Measurements from ENCODE around the gene TMBIM1. TPM values are rescaled to one million over a fixed set of nuclear protein-coding genes. Genes with fewer than 3 reads are reported as not detected.

Gene TMBIM1
- total and polyA plus RNA-seq, 5 donors: 64.3 to 158 (median 106) TPM

DNA sequence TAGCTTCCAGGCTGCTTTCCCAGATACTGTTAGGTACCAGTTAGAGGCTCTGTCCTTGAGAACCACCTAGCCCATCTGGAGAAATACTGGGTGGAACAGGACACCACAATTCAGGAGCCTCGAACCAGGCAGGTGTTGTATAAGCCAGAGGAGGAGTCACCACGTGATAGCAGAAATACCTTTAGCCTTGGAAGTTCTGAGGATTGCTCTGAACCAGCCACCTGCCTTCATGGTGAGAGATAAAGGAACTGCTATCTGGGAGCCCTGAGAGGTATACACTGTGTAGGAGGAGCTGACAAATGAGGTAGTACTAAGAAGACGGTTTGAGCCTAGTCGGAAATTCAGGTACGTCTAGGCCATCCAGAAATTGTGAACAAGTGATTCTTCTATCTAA, 39.1 kb downstream of the TMBIM1 start:
- ATAC-seq (no peak), DNase-seq (no peak)
- H3K4me1 ChIP-seq (ENCODE audit: control insufficient read depth, insufficient read depth, low read length): no peaks in the 10 kb centered on the region
- H3K9me3 ChIP-seq (ENCODE audit: control insufficient read depth, low read length): no peaks in the 10 kb centered on the region
- WGBS: 74% methylated on average over 5 of the region's 5 CpGs
- H3K27me3 ChIP-seq (ENCODE audit: control insufficient read depth, insufficient read depth): no peaks in the 10 kb centered on the region
- intact Hi-C loops (cut with DNase I): no loop called here
- no peak overlapping the region for H3K27ac ChIP-seq (ENCODE audit: low read length)
- H3K4me3 ChIP-seq (ENCODE audit: low read length): no peak overlapping the region

DNA sequence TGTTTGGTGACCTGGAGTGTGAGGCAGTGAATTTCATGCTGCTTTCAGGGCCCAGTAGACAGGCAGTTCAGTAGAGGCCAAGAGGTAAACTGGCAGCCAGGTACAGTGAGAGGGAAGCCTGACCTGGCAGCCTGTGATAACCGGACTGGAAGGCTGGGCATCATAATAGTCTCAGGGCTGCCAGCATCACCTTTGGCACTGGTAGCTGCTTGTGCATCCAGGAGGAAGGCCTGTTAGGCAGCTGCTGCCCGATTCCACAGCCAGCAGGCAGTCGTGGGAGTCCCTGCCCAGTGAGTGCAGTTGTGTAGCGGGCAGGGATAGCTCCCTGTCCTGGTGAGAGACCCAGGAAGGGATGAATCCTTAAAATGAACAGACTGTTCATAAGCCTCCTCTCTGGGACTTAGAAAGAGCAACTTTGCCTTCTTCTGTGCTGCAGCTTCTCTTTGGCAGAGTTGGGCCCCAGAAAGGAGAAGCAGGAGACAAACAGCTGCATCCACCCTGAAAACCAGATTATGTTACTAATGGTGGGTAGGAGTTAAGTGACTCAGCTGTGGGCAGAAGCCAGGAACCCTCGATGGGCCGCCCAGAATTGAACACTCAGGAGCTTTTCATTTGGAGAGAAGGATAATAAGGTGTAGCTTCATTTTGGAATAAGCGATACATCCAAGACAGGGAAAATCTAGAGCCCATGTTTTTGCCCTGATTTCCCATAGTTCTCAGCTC, 39.6 kb downstream of the TMBIM1 start:
- no peaks in the 10 kb centered on the region for H3K9me3 ChIP-seq (ENCODE audit: control insufficient read depth, low read length)
- H3K4me3 ChIP-seq (ENCODE audit: low read length): no peak overlapping the region
- intact Hi-C loops (cut with DNase I): no loop called here
- no peaks in the 10 kb centered on the region for H3K4me1 ChIP-seq (ENCODE audit: control insufficient read depth, insufficient read depth, low read length)
- 71% methylated on average over 7 of the region's 7 CpGs for WGBS
- DNase-seq (no peak), ATAC-seq (no peak)
- H3K27me3 ChIP-seq (ENCODE audit: control insufficient read depth, insufficient read depth): no peaks in the 10 kb centered on the region
- no peak overlapping the region for H3K27ac ChIP-seq (ENCODE audit: low read length)

DNA sequence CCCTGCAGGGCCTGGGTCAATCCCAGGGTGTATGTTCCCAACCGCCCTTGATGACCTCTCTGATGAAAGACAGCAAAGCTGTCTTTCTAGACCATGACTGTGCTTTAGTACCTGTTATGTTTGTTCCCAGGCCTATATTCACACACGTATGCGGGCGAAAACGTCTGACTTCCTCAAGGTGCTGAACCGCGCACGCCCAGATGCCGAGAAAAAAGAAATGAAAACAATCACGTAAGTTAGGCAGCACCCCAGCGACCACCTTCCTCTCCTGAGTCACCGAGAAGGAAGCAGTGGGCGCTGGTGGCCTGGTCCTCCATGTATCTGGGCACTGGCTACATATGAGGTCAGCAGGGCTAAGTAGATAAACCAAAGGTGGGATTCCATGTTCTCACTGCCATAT, 42.6 kb downstream of the TMBIM1 start:
- DNase-seq (no peak), ATAC-seq (no peak)
- no peaks in the 10 kb centered on the region for H3K27me3 ChIP-seq (ENCODE audit: control insufficient read depth, insufficient read depth)
- no peak overlapping the region for H3K27ac ChIP-seq (ENCODE audit: low read length)
- no peaks in the 10 kb centered on the region for H3K9me3 ChIP-seq (ENCODE audit: control insufficient read depth, low read length)
- intact Hi-C loops (cut with DNase I): no loop called here
- H3K4me1 ChIP-seq (ENCODE audit: control insufficient read depth, insufficient read depth, low read length): no peaks in the 10 kb centered on the region
- WGBS: 92% methylated on average over 13 of the region's 13 CpGs
- no peak overlapping the region for H3K4me3 ChIP-seq (ENCODE audit: low read length)

DNA sequence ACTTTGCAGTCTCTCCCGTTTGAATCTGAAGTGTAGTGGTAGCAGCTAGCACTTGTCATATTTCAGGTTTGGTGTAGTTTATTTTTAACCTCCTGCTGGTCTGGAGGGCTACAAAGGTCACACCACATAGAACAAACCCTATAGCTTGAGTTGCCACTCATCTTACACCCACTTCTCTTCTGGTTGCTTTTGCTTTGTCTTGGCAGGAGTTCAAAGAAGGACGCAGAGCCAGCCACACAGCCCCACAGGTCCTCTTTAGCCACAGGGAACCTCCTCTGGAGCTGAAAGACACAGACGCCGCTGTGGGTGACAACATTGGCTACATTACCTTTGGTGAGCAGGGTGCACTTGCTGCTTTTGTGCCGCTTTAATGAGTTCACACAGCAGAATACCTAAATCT, 47.1 kb downstream of the TMBIM1 start:
- Histone ChIP-seq H3K27ac (ENCODE audit: low read length) (peak overlapping the region; percentile 25), H3K9me3 (ENCODE audit: control insufficient read depth, low read length) (no peaks in the 10 kb centered on the region), H3K4me1 (ENCODE audit: control insufficient read depth, insufficient read depth, low read length) (no peaks in the 10 kb centered on the region), H3K27me3 (ENCODE audit: control insufficient read depth, insufficient read depth) (no peaks in the 10 kb centered on the region), H3K4me3 (ENCODE audit: low read length) (no peak overlapping the region)
- intact Hi-C loops (cut with DNase I): no loop called here
- WGBS: 60% methylated on average over 5 of the region's 5 CpGs
- ATAC-seq (peak; percentile 42 to 67), DNase-seq (no peak)

DNA sequence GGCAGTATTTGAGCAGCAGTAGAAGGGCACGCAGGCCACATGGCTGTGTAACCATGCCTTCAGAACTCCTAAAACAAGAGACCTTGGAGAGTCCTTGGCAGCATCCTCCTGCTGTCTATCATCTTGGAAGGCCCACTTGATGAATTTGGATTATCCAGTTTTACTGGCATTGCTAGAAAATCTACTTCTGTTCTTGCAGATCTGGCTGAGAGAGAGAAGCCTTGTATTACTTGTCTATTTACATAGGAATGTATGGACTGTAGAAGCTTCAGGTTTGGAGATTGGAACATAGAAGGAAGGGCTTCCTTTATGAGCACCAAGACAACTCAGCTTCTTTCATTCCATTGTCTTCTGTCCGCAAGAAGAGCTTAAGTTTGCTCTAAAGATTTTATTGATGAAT, 47.6 kb downstream of the TMBIM1 start:
- no peaks in the 10 kb centered on the region for H3K4me1 ChIP-seq (ENCODE audit: control insufficient read depth, insufficient read depth, low read length)
- ATAC-seq (no peak), DNase-seq (no peak)
- no peaks in the 10 kb centered on the region for H3K9me3 ChIP-seq (ENCODE audit: control insufficient read depth, low read length)
- 82% methylated on average over 2 of the region's 2 CpGs for WGBS
- intact Hi-C loops (cut with DNase I): no loop called here
- H3K27ac ChIP-seq (ENCODE audit: low read length): no peak overlapping the region
- H3K4me3 ChIP-seq (ENCODE audit: low read length): no peak overlapping the region
- H3K27me3 ChIP-seq (ENCODE audit: control insufficient read depth, insufficient read depth): no peaks in the 10 kb centered on the region

DNA sequence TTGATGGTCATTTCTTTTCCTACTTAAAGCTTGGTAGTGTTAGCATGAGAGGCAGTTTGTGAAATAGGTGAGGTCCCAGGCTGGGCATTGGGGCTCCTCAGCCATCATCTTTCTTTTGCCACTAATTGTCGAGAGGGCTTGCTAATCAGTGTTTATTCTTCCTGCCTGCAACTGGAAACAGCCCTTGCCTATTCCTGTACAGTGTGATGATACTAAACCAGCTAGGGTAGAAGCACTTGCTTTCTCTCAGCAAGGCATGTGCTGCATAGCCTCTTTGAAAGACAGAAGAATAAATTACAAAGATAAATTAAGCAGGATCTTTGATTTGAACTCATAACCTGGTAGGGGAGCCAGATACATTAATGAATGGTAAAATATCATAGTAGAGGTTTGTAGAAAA, 48.1 kb downstream of the TMBIM1 start:
- no peak overlapping the region for H3K4me3 ChIP-seq (ENCODE audit: low read length)
- ATAC-seq: no peak
- H3K9me3 ChIP-seq (ENCODE audit: control insufficient read depth, low read length): no peaks in the 10 kb centered on the region
- H3K27me3 ChIP-seq (ENCODE audit: control insufficient read depth, insufficient read depth): no peaks in the 10 kb centered on the region
- no peak for DNase-seq
- intact Hi-C loops (cut with DNase I): no loop called here
- H3K4me1 ChIP-seq (ENCODE audit: control insufficient read depth, insufficient read depth, low read length): no peaks in the 10 kb centered on the region
- 42% methylated on average over 1 of the region's 1 CpG for WGBS
- H3K27ac ChIP-seq (ENCODE audit: low read length): peak overlapping the region; percentile 41

DNA sequence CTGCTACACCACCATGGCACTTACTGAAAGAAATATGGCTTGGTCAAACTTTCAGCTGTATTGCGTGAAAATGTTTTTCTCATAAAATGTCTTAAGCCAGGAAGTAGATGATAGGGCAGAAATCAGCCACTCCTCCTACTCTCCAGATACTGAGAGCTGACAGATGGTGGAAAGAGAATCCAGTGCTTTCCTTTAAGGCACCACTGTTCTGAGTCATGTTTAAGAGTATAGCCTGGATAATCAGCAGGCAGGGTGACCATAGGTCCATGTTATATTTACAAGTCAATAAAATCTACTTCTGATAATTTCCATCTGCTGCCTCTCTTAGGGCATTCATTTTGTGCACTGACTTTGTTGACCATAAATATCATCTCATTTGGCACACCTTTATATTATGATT, 53.4 kb downstream of the TMBIM1 start:
- H3K27me3 ChIP-seq (ENCODE audit: control insufficient read depth, insufficient read depth): no peaks in the 10 kb centered on the region
- no peak for DNase-seq
- H3K27ac ChIP-seq (ENCODE audit: low read length): no peak overlapping the region
- no peaks in the 10 kb centered on the region for H3K4me1 ChIP-seq (ENCODE audit: control insufficient read depth, insufficient read depth, low read length)
- intact Hi-C loops (cut with DNase I): no loop called here
- 89% methylated on average over 1 of the region's 1 CpG for WGBS
- no peak overlapping the region for H3K4me3 ChIP-seq (ENCODE audit: low read length)
- ATAC-seq: no peak
- H3K9me3 ChIP-seq (ENCODE audit: control insufficient read depth, low read length): no peaks in the 10 kb centered on the region

DNA sequence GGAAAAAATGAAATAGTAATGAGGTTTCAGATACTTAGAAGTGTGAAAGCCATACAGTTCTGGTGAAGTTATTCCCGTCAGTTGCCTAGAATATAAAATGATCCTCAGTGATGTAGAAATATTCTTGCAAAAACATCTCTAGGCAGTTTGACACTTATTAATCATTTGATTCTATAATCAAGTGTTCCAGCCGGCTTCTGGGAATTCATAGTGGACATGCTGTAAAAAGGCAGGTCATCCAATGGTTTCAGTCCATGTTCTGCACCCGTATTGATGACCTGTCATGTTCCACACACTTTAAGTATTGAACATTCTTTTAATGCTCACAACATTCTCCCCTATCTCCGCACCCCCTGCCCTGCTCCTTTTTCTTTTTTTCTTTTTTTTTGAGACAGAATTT, 55.5 kb downstream of the TMBIM1 start:
- Histone ChIP-seq H3K4me1 (ENCODE audit: control insufficient read depth, insufficient read depth, low read length) (no peaks in the 10 kb centered on the region), H3K4me3 (ENCODE audit: low read length) (no peak overlapping the region), H3K27me3 (ENCODE audit: control insufficient read depth, insufficient read depth) (no peaks in the 10 kb centered on the region), H3K27ac (ENCODE audit: low read length) (no peak overlapping the region), H3K9me3 (ENCODE audit: control insufficient read depth, low read length) (no peaks in the 10 kb centered on the region)
- intact Hi-C loops (cut with DNase I): no loop called here
- DNase-seq: no peak
- 92% methylated on average over 4 of the region's 4 CpGs for WGBS
- ATAC-seq: no peak

DNA sequence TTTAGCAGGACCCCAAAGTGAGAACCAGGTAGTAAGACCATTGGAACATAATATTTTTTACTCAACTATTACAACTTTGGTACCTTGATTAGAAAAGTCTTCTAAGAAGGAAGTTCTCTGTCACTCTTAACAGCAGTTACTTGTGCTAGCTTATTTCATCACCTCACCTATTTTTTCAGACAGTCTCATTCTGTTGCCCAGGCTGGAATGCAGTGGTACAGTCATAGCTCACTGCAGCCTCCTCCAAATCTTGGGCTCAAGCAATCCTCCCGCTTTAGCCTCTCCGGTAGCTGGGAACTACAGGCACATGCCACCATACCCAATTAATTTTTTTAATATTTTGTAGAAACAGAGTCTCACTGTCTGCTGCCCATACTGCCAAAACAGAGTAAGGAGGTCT, 57.3 kb downstream of the TMBIM1 start:
- Histone ChIP-seq H3K4me1 (ENCODE audit: control insufficient read depth, insufficient read depth, low read length) (peaks cover 4% of the 10 kb centered on the region), H3K9me3 (ENCODE audit: control insufficient read depth, low read length) (no peaks in the 10 kb centered on the region), H3K27me3 (ENCODE audit: control insufficient read depth, insufficient read depth) (no peaks in the 10 kb centered on the region), H3K27ac (ENCODE audit: low read length) (no peak overlapping the region), H3K4me3 (ENCODE audit: low read length) (no peak overlapping the region)
- ATAC-seq (no peak), DNase-seq (no peak)
- 97% methylated on average over 2 of the region's 2 CpGs for WGBS
- intact Hi-C loops (cut with DNase I): no loop called here

DNA sequence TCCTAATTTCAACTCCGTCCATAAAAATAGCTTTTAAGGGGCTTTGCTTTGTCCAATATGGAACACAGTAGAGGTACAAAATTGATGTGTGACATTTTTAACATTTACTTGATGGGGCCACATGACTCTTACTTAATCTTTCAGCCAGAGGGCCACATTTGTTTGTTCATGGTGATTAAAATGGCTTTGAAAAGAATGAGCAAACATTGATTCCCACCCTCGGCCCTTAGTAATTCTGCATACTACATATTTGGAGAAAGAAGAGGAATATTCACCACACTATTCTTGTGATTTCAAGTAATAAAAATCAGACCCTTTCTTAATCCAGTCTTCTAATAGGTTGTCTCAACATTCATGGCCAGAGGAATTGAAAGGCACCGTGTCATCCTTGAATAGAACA, 57.8 kb downstream of the TMBIM1 start:
- WGBS: 59% methylated on average over 3 of the region's 3 CpGs
- Histone ChIP-seq H3K4me3 (ENCODE audit: low read length) (no peak overlapping the region), H3K4me1 (ENCODE audit: control insufficient read depth, insufficient read depth, low read length) (peaks cover 4% of the 10 kb centered on the region), H3K27me3 (ENCODE audit: control insufficient read depth, insufficient read depth) (no peaks in the 10 kb centered on the region), H3K9me3 (ENCODE audit: control insufficient read depth, low read length) (no peaks in the 10 kb centered on the region), H3K27ac (ENCODE audit: low read length) (no peak overlapping the region)
- ATAC-seq (no peak), DNase-seq (no peak)
- intact Hi-C loops (cut with DNase I): no loop called here

DNA sequence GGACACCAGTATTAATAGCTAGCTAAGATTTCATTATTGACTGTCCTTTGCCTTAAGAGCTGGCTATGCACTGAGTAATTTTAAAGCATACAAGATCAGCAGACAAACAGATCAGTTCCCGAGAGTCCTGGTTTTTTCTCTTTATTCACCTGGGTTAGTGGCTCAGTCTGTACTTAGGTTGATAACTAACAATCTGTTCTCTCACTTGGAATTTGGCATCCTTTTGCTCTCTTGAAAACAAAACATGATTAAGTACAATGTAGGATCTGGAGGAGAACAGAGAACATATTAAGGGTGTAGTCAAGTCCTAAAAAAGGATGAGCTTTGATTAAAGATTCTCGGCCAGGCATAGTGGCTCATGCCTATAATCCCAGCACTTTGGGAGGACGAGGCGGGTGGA, 58.8 kb downstream of the TMBIM1 start:
- intact Hi-C loops (cut with DNase I): no loop called here
- Histone ChIP-seq H3K27ac (ENCODE audit: low read length) (no peak overlapping the region), H3K27me3 (ENCODE audit: control insufficient read depth, insufficient read depth) (no peaks in the 10 kb centered on the region), H3K9me3 (ENCODE audit: control insufficient read depth, low read length) (no peaks in the 10 kb centered on the region), H3K4me3 (ENCODE audit: low read length) (no peak overlapping the region), H3K4me1 (ENCODE audit: control insufficient read depth, insufficient read depth, low read length) (peaks cover 6% of the 10 kb centered on the region)
- WGBS: 92% methylated on average over 4 of the region's 4 CpGs
- ATAC-seq (no peak), DNase-seq (no peak)

DNA sequence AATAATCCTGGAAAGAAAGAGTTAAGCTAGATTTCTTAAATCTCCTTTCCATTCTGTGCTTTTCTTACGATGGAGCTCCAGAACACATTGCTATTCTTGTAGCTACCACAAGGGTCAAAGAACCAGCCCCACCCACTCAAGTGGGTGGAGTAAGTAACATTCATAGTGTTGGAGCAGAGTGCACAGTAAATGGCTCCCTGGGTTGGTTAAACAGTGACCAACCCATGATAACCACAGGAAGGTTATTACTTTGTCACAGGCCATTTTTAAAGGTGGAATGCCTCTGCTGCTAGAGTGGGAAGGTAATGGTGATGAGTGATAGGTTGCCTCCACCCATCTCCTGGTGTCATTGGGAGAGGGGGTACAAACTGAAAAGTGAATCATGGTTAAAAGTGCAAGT, 61.4 kb downstream of the TMBIM1 start:
- no peak overlapping the region for H3K27ac ChIP-seq (ENCODE audit: low read length)
- 2% methylated on average over 1 of the region's 1 CpG for WGBS
- peak; percentile 50 to 66 for ATAC-seq

More for the DNA sequence above, 61.4 kb downstream of the TMBIM1 start:
- no peaks in the 10 kb centered on the region for H3K9me3 ChIP-seq (ENCODE audit: control insufficient read depth, low read length)
- H3K4me3 ChIP-seq (ENCODE audit: low read length): no peak overlapping the region
- H3K4me1 ChIP-seq (ENCODE audit: control insufficient read depth, insufficient read depth, low read length): peaks cover 8% of the 10 kb centered on the region
- no peak for DNase-seq
- no peaks in the 10 kb centered on the region for H3K27me3 ChIP-seq (ENCODE audit: control insufficient read depth, insufficient read depth)
- intact Hi-C loops (cut with DNase I): no loop called here

Measured in right cardiac atrium (tissue), 5 donors.